ENCODE measurements around the gene ZNF862.
"Not testable (repeated sequence)": the region's sequence is repeated elsewhere in the genome, so short reads cannot be mapped to it uniquely, and the experiment has no call there.

DNA sequence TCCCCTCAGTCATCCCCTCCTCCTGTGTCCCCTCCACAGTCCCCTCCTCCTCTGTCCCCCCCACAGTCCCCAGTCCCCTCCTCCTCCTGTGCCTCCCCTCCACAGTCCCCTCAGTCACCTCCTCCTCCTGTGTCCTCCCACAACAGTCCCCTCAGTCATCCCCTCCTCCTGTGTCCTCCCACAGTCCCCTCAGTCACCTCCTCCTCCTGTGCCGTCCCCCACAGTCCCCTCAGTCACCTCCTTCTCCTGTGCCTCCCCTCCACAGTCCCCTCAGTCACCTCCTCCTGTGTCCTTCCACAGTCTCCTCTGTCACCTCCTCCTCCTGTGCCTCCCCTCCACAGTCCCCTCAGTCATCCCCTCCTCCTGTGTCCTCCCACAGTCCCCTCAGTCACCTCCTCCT lies 7.6 kb upstream of the ZNF862 start:
- TF ChIP-seq, protein P1, sequence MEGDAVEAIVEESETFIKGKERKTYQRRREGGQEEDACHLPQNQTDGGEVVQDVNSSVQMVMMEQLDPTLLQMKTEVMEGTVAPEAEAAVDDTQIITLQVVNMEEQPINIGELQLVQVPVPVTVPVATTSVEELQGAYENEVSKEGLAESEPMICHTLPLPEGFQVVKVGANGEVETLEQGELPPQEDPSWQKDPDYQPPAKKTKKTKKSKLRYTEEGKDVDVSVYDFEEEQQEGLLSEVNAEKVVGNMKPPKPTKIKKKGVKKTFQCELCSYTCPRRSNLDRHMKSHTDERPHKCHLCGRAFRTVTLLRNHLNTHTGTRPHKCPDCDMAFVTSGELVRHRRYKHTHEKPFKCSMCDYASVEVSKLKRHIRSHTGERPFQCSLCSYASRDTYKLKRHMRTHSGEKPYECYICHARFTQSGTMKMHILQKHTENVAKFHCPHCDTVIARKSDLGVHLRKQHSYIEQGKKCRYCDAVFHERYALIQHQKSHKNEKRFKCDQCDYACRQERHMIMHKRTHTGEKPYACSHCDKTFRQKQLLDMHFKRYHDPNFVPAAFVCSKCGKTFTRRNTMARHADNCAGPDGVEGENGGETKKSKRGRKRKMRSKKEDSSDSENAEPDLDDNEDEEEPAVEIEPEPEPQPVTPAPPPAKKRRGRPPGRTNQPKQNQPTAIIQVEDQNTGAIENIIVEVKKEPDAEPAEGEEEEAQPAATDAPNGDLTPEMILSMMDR (IDR thresholded peaks at IDR 0.05), result not testable (repeated sequence)
- TF ChIP-seq, protein P2, sequence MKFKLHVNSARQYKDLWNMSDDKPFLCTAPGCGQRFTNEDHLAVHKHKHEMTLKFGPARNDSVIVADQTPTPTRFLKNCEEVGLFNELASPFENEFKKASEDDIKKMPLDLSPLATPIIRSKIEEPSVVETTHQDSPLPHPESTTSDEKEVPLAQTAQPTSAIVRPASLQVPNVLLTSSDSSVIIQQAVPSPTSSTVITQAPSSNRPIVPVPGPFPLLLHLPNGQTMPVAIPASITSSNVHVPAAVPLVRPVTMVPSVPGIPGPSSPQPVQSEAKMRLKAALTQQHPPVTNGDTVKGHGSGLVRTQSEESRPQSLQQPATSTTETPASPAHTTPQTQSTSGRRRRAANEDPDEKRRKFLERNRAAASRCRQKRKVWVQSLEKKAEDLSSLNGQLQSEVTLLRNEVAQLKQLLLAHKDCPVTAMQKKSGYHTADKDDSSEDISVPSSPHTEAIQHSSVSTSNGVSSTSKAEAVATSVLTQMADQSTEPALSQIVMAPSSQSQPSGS (CRISPR knock-in tag; IDR thresholded peaks at IDR 0.05; ENCODE audit: borderline replicate concordance, low read depth), result not testable (repeated sequence)
- TF ChIP-seq NR2C2 (CRISPR knock-in tag; IDR thresholded peaks at IDR 0.05); KAT7 (CRISPR knock-in tag; IDR thresholded peaks at IDR 0.05; ENCODE audit: borderline replicate concordance); CREB1 (CRISPR knock-in tag; IDR thresholded peaks at IDR 0.05); JAZF1 (CRISPR knock-in tag; IDR thresholded peaks at IDR 0.05); NR3C1 (CRISPR knock-in tag; conservative IDR thresholded peaks at IDR 0.05; ENCODE audit: low read depth); ZNF671 (CRISPR knock-in tag; IDR thresholded peaks at IDR 0.05); ZBTB21 (CRISPR knock-in tag; IDR thresholded peaks at IDR 0.05; ENCODE audit: borderline replicate concordance); FOXP1 (CRISPR knock-in tag; IDR thresholded peaks at IDR 0.05; ENCODE audit: borderline replicate concordance): not testable (repeated sequence)
- TF ChIP-seq, protein P3, sequence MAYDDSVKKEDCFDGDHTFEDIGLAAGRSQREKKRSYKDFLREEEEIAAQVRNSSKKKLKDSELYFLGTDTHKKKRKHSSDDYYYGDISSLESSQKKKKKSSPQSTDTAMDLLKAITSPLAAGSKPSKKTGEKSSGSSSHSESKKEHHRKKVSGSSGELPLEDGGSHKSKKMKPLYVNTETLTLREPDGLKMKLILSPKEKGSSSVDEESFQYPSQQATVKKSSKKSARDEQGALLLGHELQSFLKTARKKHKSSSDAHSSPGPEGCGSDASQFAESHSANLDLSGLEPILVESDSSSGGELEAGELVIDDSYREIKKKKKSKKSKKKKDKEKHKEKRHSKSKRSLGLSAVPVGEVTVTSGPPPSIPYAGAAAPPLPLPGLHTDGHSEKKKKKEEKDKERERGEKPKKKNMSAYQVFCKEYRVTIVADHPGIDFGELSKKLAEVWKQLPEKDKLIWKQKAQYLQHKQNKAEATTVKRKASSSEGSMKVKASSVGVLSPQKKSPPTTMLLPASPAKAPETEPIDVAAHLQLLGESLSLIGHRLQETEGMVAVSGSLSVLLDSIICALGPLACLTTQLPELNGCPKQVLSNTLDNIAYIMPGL (CRISPR knock-in tag; IDR thresholded peaks at IDR 0.05), result not testable (repeated sequence)
- TF ChIP-seq, protein P4, sequence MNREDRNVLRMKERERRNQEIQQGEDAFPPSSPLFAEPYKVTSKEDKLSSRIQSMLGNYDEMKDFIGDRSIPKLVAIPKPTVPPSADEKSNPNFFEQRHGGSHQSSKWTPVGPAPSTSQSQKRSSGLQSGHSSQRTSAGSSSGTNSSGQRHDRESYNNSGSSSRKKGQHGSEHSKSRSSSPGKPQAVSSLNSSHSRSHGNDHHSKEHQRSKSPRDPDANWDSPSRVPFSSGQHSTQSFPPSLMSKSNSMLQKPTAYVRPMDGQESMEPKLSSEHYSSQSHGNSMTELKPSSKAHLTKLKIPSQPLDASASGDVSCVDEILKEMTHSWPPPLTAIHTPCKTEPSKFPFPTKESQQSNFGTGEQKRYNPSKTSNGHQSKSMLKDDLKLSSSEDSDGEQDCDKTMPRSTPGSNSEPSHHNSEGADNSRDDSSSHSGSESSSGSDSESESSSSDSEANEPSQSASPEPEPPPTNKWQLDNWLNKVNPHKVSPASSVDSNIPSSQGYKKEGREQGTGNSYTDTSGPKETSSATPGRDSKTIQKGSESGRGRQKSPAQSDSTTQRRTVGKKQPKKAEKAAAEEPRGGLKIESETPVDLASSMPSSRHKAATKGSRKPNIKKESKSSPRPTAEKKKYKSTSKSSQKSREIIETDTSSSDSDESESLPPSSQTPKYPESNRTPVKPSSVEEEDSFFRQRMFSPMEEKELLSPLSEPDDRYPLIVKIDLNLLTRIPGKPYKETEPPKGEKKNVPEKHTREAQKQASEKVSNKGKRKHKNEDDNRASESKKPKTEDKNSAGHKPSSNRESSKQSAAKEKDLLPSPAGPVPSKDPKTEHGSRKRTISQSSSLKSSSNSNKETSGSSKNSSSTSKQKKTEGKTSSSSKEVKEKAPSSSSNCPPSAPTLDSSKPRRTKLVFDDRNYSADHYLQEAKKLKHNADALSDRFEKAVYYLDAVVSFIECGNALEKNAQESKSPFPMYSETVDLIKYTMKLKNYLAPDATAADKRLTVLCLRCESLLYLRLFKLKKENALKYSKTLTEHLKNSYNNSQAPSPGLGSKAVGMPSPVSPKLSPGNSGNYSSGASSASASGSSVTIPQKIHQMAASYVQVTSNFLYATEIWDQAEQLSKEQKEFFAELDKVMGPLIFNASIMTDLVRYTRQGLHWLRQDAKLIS (CRISPR knock-in tag; IDR thresholded peaks at IDR 0.05; ENCODE audit: borderline replicate concordance), result not testable (repeated sequence)
